Epithelial cell of esophagus (primary cell): ENCODE results near the gene TNFAIP6.
A peak's percentile ranks its signal among the peaks of the same experiment; 100 is the strongest.
"Not testable (repeated sequence)": the region's sequence is repeated elsewhere in the genome, so short reads cannot be mapped to it uniquely, and the experiment has no call there.

Source experiments
- DNase-seq: peaks from one replicate; pipeline ENCODE4 v3.0.0; 2010; ENCODE audit warnings: low read depth
- H3K4me3 ChIP-seq: 2 replicates; pipeline ENCODE4 v1.5.1; 2011; ENCODE audit warnings: mild to moderate bottlenecking, low read length, control low read depth
- CTCF ChIP-seq: IDR thresholded peaks from 2 replicates; pipeline ENCODE4 v1.5.1; 2011; ENCODE audit warnings: low read depth, mild to moderate bottlenecking, low read length, control low read depth, inconsistent platforms; ENCODE audit not compliant: insufficient read depth; ENCODE audit errors: missing control alignments

TNFAIP6 gene

GRCh38 chr2:151410485-151410834, 53.1 kb downstream of the TNFAIP6 start:
- DNase-seq, result peak; percentile 43
- peak overlapping the region; percentile 94 for H3K4me3 ChIP-seq
- no peak for TF ChIP-seq CTCF

GRCh38 chr2:151417650-151418049, 60.3 kb downstream of the TNFAIP6 start:
- no peak overlapping the region for H3K4me3 ChIP-seq
- TF ChIP-seq CTCF, result no peak
- peak; percentile 26 for DNase-seq

GRCh38 chr2:151421681-151422080, 64.3 kb downstream of the TNFAIP6 start:
- DNase-seq, result not testable (repeated sequence)

GRCh38 chr2:151422917-151423439, 65.6 kb downstream of the TNFAIP6 start:
- DNase-seq, result no peak
- TF ChIP-seq CTCF, result no peak
- H3K4me3 ChIP-seq, result no peak overlapping the region

More at GRCh38 chr2:151421681-151422080, 64.3 kb downstream of the TNFAIP6 start:
- H3K4me3 ChIP-seq, result not testable (repeated sequence)

GRCh38 chr2:151423760-151424159, 66.4 kb downstream of the TNFAIP6 start:
- TF ChIP-seq CTCF, result no peak
- no peak for DNase-seq
- H3K4me3 ChIP-seq, result no peak overlapping the region
